ENCODE results near the gene CELF1. TPM values are rescaled to one million over a fixed set of nuclear protein-coding genes. Genes with fewer than 3 reads are reported as not detected.

Gene CELF1
- polyA plus RNA-seq, 1 of the 3 experiments (the other 2 are of a cell fraction) = 47.5 TPM

DNA sequence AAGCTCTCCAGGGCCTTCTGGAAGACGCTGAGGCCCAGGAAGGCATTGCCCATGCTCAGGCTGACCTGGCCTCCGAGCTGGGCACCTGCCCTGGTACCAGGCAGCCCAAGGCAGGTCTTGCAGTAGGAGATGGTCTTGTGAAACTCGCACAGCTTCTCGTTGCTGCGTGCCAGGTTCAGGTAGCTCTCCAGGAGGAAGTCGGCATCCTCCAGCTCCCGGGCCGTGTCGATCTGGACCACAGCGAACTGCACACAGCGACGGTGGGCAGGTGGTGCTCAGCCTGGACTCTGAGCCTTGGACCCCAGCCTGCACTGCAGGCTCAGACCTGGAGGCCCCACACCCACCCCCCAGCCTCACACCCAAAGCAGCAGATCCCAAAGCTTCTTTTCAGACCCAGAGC lies 105.0 kb downstream of the CELF1 start:
- Histone ChIP-seq H3K36me3 (replicated peaks in 1 of 2; ENCODE audit: control insufficient read depth in 1 of 2, insufficient read depth in 2 of 2, low read length in 1 of 2) (no peaks in the 10 kb centered on the region), H3K4me3 (ENCODE audit: low read depth in 2 of 2, low read length in 1 of 2) (no peak overlapping the region), H3K27ac (ENCODE audit: low read depth in 2 of 2, low read length in 1 of 2) (no peak overlapping the region), H4K20me1 (ENCODE audit: insufficient read depth) (no peaks in the 10 kb centered on the region), H3K9me2 (no peaks in the 10 kb centered on the region), H3K4me2 (no peak overlapping the region), H3K9me3 (no peaks in the 10 kb centered on the region), H2AFZ (ENCODE audit: low read depth) (no peak overlapping the region), H3K9ac (no peak overlapping the region), H3K79me2 (ENCODE audit: insufficient read depth) (no peaks in the 10 kb centered on the region), H3K27me3 (ENCODE audit: insufficient read depth) (no peaks in the 10 kb centered on the region), H3K4me1 (ENCODE audit: control insufficient read depth in 1 of 2, insufficient read depth in 2 of 2, low read depth in 1 of 2, low read length in 1 of 2) (peaks cover 0 to 11% of the 10 kb centered on the region in 2 experiments; a peak in 1 of 4 replicates), H3F3A (replicated peaks; ENCODE audit: insufficient read depth) (no peaks in the 10 kb centered on the region)
- TF ChIP-seq, protein P1, sequence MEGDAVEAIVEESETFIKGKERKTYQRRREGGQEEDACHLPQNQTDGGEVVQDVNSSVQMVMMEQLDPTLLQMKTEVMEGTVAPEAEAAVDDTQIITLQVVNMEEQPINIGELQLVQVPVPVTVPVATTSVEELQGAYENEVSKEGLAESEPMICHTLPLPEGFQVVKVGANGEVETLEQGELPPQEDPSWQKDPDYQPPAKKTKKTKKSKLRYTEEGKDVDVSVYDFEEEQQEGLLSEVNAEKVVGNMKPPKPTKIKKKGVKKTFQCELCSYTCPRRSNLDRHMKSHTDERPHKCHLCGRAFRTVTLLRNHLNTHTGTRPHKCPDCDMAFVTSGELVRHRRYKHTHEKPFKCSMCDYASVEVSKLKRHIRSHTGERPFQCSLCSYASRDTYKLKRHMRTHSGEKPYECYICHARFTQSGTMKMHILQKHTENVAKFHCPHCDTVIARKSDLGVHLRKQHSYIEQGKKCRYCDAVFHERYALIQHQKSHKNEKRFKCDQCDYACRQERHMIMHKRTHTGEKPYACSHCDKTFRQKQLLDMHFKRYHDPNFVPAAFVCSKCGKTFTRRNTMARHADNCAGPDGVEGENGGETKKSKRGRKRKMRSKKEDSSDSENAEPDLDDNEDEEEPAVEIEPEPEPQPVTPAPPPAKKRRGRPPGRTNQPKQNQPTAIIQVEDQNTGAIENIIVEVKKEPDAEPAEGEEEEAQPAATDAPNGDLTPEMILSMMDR (IDR thresholded peaks at IDR 0.05) = no peak
- TF ChIP-seq FOXM1 (IDR thresholded peaks at IDR 0.05; ENCODE audit: low read depth) = no peak
- TF ChIP-seq, protein P2, sequence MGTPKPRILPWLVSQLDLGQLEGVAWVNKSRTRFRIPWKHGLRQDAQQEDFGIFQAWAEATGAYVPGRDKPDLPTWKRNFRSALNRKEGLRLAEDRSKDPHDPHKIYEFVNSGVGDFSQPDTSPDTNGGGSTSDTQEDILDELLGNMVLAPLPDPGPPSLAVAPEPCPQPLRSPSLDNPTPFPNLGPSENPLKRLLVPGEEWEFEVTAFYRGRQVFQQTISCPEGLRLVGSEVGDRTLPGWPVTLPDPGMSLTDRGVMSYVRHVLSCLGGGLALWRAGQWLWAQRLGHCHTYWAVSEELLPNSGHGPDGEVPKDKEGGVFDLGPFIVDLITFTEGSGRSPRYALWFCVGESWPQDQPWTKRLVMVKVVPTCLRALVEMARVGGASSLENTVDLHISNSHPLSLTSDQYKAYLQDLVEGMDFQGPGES (IDR thresholded peaks at IDR 0.05; ENCODE audit: low read depth, low read length) = no peak
- TF ChIP-seq TCF12 (IDR thresholded peaks at IDR 0.05) = no peak
- no peak for TF ChIP-seq FOXJ3 (CRISPR knock-in tag; IDR thresholded peaks at IDR 0.05)
- TF ChIP-seq CHD2 (IDR thresholded peaks at IDR 0.05; ENCODE audit: low read length, partially characterized antibody) = no peak
- no peak for TF ChIP-seq ELF1 (IDR thresholded peaks at IDR 0.05)
- TF ChIP-seq GATA2 (CRISPR knock-in tag; IDR thresholded peaks at IDR 0.05) = no peak
- TF ChIP-seq, protein P3, sequence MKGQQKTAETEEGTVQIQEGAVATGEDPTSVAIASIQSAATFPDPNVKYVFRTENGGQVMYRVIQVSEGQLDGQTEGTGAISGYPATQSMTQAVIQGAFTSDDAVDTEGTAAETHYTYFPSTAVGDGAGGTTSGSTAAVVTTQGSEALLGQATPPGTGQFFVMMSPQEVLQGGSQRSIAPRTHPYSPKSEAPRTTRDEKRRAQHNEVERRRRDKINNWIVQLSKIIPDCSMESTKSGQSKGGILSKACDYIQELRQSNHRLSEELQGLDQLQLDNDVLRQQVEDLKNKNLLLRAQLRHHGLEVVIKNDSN (IDR thresholded peaks at IDR 0.05; ENCODE audit: borderline replicate concordance, low read depth) = no peak
- TF ChIP-seq, protein P4, sequence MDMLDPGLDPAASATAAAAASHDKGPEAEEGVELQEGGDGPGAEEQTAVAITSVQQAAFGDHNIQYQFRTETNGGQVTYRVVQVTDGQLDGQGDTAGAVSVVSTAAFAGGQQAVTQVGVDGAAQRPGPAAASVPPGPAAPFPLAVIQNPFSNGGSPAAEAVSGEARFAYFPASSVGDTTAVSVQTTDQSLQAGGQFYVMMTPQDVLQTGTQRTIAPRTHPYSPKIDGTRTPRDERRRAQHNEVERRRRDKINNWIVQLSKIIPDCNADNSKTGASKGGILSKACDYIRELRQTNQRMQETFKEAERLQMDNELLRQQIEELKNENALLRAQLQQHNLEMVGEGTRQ (IDR thresholded peaks at IDR 0.05; ENCODE audit: borderline replicate concordance, low read depth, low read length) = no peak
- TF ChIP-seq JUND (IDR thresholded peaks at IDR 0.05) = no peak
- TF ChIP-seq GABPA (IDR thresholded peaks at IDR 0.05; ENCODE audit: low read depth) = no peak
- no peak for TF ChIP-seq RCOR1 (IDR thresholded peaks at IDR 0.05; ENCODE audit: low read length)
- no peak for TF ChIP-seq TAF1 (IDR thresholded peaks at IDR 0.05; ENCODE audit: borderline replicate concordance, low read depth, low read length)
- TF ChIP-seq MXI1 (IDR thresholded peaks at IDR 0.05; ENCODE audit: low read depth, low read length) = no peak
- ChIA-PET POLR2A (no interaction called here), CTCF (interaction anchor here (1.1 kb wide), 1 partner anchor 21 kb away, joined by 4 read pairs; the partner anchor contains the start of gene PSMC3)
- DNase-seq = no peak
- WGBS (ENCODE audit: low lambda C conversion rate) = 100% methylated on average over 1 of the region's 12 CpGs
